ENCODE data around the gene SEPTIN14.
"Not testable (repeated sequence)": the region's sequence is repeated elsewhere in the genome, so short reads cannot be mapped to it uniquely, and the experiment has no call there.

Gene SEPTIN14

DNA sequence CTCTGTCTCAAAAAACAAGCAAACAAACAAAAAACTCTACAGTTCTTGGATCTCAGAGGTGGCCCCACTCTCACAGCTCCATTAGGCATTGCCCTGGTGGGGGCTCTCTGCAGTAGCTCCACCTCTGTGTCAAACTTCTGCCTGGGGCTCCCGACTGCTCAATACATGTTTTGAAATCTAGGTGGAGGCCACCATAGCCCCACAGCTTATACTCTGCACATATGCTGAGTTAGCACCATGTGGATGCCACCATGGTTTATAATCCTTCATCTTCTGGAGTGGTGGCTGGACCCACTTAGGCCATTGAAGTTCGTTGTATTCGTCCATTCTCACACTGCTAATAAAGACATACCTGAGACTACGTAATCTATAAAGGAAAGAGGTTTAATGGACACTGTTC lies 78.4 kb downstream of the SEPTIN14 start:
- DNase-seq (ENCODE audit: low spot score), result no peak
- in situ Hi-C loops (cut with MboI; ENCODE audit: low sequenced_read_pairs, unreplicated experiment), result no loop called here
- TF ChIP-seq, protein P1, sequence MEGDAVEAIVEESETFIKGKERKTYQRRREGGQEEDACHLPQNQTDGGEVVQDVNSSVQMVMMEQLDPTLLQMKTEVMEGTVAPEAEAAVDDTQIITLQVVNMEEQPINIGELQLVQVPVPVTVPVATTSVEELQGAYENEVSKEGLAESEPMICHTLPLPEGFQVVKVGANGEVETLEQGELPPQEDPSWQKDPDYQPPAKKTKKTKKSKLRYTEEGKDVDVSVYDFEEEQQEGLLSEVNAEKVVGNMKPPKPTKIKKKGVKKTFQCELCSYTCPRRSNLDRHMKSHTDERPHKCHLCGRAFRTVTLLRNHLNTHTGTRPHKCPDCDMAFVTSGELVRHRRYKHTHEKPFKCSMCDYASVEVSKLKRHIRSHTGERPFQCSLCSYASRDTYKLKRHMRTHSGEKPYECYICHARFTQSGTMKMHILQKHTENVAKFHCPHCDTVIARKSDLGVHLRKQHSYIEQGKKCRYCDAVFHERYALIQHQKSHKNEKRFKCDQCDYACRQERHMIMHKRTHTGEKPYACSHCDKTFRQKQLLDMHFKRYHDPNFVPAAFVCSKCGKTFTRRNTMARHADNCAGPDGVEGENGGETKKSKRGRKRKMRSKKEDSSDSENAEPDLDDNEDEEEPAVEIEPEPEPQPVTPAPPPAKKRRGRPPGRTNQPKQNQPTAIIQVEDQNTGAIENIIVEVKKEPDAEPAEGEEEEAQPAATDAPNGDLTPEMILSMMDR (IDR thresholded peaks at IDR 0.05; ENCODE audit: borderline replicate concordance, control extremely low read depth, extremely low read depth, insufficient read depth, missing control alignments), result no peak

DNA sequence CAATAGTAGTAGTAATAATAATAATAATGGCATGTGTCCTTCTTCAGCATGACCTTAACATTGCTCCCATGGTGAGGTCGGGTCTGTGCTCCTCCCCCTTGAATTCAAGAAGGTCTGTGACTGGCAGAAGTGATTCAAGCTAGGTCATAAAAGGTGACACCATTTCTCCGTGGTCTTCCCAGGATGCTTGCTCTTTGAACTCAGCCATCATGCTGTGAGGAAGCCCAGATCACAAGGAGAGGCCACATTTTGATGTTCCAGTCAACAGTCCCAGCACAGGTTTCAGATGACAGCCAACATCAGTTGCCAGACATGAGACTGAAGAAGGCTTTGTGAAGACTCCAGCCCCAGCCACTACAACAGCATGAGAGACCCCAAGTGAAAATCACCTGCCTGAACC lies 83.9 kb downstream of the SEPTIN14 start:
- in situ Hi-C loops (cut with MboI; ENCODE audit: low sequenced_read_pairs, unreplicated experiment), result no loop called here
- TF ChIP-seq, protein P1 (IDR thresholded peaks at IDR 0.05; ENCODE audit: borderline replicate concordance, control extremely low read depth, extremely low read depth, insufficient read depth, missing control alignments), result no peak

DNA sequence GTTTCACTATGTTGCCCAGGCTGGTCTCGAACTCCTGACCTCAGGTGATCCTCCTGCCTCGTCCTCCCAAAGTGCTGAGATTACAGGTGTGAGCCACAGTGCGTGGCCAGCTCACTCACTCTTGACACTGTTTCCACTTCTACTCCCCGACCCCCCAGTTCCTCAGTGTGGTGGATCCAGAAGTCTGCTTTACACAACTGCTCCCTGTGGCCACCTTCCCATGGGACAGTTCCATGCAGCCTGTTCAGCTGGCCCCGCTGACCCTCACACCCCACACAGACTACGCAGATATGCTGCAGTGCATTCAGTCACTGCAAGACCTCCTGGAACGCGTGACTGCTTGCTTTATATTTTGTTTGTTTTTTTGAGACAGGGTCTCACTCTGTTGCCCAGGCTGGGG lies 86.4 kb downstream of the SEPTIN14 start:
- TF ChIP-seq, protein P1 (IDR thresholded peaks at IDR 0.05; ENCODE audit: borderline replicate concordance, control extremely low read depth, extremely low read depth, insufficient read depth, missing control alignments), result no peak
- in situ Hi-C loops (cut with MboI; ENCODE audit: low sequenced_read_pairs, unreplicated experiment), result no loop called here
- no peak for DNase-seq (ENCODE audit: low spot score)

More for the DNA sequence above, 83.9 kb downstream of the SEPTIN14 start:
- DNase-seq (ENCODE audit: low spot score), result no peak

DNA sequence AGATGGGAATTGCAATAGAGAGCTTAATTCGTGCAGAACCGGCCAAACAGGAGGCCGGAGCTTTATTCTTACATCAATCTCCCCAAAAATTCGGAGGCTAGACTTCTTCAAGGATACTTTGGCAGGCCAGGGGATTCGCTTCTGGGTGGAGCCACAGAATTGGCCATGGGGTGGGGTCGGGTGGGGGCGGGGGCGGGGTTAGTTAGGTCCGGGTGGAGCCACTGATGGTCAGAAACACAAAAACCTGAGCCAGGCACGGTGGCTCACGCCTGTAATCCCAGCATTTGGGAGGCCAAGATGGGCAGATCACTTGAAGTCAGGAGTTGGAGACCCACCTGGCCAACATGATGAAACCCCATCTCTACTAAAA lies 87.5 kb downstream of the SEPTIN14 start:
- DNase-seq (ENCODE audit: low spot score), result no peak
- in situ Hi-C loops (cut with MboI; ENCODE audit: low sequenced_read_pairs, unreplicated experiment), result no loop called here
- TF ChIP-seq, protein P1 (IDR thresholded peaks at IDR 0.05; ENCODE audit: borderline replicate concordance, control extremely low read depth, extremely low read depth, insufficient read depth, missing control alignments), result no peak

DNA sequence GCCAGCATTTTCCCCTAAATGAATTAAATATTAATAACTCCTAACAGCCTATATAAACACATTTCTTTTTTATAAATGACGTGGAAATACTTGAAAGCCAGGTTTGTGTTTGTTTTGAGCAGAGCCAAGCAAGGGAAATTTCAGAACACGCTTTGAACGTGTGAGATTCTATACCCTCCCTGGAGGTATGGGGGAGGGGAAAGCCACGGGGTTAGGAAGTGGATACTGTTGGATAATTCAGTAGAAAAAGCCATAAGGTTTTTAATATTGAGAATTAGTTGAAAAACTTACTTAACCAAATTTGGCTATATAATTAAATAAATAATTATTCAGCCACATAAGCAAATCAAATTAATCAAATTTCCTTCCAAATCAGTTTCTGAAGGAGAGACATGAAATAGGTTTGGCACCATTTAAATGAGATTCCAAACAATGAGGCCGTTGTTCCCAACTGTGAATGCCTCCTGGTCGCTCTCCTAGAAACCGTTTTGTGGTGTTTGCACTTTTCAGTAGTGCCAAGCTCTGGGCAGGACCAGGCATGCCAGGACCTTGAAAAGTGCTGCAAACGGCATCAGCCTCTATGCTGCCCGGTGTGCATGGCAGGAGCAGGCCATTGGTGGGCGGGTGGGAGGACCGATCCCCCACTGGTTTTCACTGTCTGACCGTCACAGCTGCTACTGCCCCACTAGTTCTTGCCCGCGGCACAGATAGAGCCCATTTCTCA lies 88.1 kb downstream of the SEPTIN14 start:
- no peak for DNase-seq (ENCODE audit: low spot score)
- TF ChIP-seq, protein P1 (IDR thresholded peaks at IDR 0.05; ENCODE audit: borderline replicate concordance, control extremely low read depth, extremely low read depth, insufficient read depth, missing control alignments), result no peak
- in situ Hi-C loops (cut with MboI; ENCODE audit: low sequenced_read_pairs, unreplicated experiment), result no loop called here

DNA sequence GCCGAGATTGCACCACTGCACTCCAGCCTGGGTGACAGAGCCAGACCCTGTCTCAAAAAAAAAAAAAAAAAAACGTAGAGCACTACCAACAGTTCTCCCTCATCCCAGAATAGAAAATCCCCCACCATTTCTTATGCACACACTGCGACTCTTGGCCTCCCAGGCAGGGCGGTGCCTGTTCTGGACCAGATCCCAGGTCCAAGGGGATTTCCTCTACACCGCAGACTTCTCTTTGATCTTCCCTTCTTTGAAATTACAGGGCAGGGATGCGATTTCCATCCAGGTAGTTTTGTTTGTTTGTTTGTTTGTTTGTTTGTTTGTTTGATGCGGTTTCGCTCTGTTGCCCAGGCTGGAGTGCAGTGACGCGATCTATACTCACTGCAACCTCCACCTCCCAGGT lies 91.8 kb downstream of the SEPTIN14 start:
- DNase-seq (ENCODE audit: low spot score), result no peak
- in situ Hi-C loops (cut with MboI; ENCODE audit: low sequenced_read_pairs, unreplicated experiment), result no loop called here
- TF ChIP-seq, protein P1 (IDR thresholded peaks at IDR 0.05; ENCODE audit: borderline replicate concordance, control extremely low read depth, extremely low read depth, insufficient read depth, missing control alignments), result no peak

DNA sequence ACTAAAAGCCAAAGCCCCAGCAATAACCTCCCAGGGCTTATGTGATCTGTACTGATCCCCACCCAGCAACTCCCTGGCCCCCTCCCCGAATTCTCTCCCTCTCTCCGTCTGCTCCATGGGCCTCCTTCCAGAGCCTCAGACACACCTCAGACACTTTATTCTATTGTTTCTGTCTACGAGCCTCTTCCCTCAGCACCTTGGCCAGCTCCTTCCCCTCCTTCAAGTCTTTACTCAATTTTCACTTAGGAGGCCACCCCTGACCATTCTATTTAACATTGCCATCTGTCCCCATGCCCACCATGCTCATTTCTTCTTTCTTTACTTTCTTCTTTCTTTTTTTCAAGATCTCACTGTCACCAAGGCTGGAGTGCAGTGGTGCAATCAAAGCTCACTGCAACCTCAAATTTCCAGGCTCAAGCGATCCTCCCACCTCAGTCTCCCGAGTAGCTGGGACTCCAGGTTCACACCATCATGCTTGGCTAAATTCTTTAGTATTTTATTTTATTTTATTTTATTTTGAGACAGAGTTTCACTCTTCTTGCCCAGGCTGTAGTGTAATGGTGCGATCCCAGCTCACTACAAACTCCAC lies 109.2 kb downstream of the SEPTIN14 start:
- in situ Hi-C loops (cut with MboI; ENCODE audit: low sequenced_read_pairs, unreplicated experiment), result not testable (repeated sequence)

DNA sequence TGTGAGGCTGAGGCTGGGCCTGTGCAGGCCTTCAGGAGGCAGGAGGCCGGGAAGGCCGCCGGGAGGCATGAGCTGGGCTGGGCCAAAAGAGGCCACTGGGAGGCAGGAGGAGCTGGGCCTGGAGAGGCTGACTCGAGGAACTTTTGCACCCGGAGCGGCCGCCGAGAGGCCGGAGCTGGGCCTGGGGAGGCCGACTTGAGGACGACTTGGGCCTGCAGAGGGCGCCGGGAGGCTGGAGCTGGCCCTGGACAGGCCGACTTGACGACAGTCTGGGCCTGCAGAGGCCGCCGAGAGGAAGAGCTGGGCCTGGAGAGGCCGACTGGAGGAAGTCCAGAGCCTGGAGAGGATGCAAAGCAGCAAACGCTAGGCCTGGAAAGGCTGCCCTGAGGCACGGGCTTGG lies 117.8 kb downstream of the SEPTIN14 start:
- in situ Hi-C loops (cut with MboI; ENCODE audit: low sequenced_read_pairs, unreplicated experiment); DNase-seq (ENCODE audit: low spot score): not testable (repeated sequence)

More for the DNA sequence above, 109.2 kb downstream of the SEPTIN14 start:
- DNase-seq (ENCODE audit: low spot score), result not testable (repeated sequence)

Data from GM13976 (cell line).